ENCODE data around the gene ZNF99.
"Not testable (repeated sequence)": the region's sequence is repeated elsewhere in the genome, so short reads cannot be mapped to it uniquely, and the experiment has no call there.

GRCh38 chr19:22728214-22728613 is 55.7 kb downstream of the ZNF99 start:
- not testable (repeated sequence) for TF ChIP-seq EZH2 (optimal IDR thresholded peaks at IDR 0.05; ENCODE audit: low read depth, low read length); CTCF (IDR thresholded peaks at IDR 0.05; ENCODE audit: low read length); EZH2phosphoT487 (IDR thresholded peaks at IDR 0.05; ENCODE audit: low read length)

All from MM.1S (cell line).